MCF 10A (cell line): ENCODE results near the gene LRRC43. TPM values are rescaled to one million over a fixed set of nuclear protein-coding genes. Genes with fewer than 3 reads are reported as not detected.

Experiments
- BruUV-seq: library from RNA; stranded (reverse); fragments of 400-500 nt; replicated peaks from 2 replicates; lab custom pipeline; 2021; lab: Mats Ljungman, UMichigan
- CTCF ChIA-PET: fragments of 300-600 bp; sonication (Branson Sonifier 250); formaldehyde crosslinking; extraction: SDS; loops from one replicate; lab custom pipeline; 2021; ENCODE audit warnings: antibody characterized with exemption, inconsistent platforms; lab: Yijun Ruan, JAX
- POLR2A ChIA-PET: fragments of 300-600, 350-650 bp; sonication (Branson Sonifier 250); formaldehyde crosslinking; extraction: SDS; loops from one replicate; lab custom pipeline; 2020; ENCODE audit warnings: antibody characterized with exemption, inconsistent platforms; lab: Yijun Ruan, JAX
- DNase-seq: peaks from one replicate; pipeline ENCODE4 v3.0.0-alpha.2; 2018; ENCODE audit not compliant: unreplicated experiment
- H3K27ac Mint-ChIP-seq: one replicate; pipeline ENCODE4 v1.8.0; 2022; ENCODE audit warnings: mild to moderate bottlenecking, low read depth, mixed read lengths; ENCODE audit not compliant: unreplicated experiment
- H3K27me3 Mint-ChIP-seq: one replicate; pipeline ENCODE4 v1.8.0; 2022; ENCODE audit warnings: mixed read lengths; ENCODE audit not compliant: insufficient read depth, unreplicated experiment
- H3K36me3 Mint-ChIP-seq: one replicate; pipeline ENCODE4 v1.8.0; 2022; ENCODE audit warnings: mild to moderate bottlenecking, moderate library complexity, mixed read lengths; ENCODE audit not compliant: insufficient read depth, unreplicated experiment
- H3K4me1 Mint-ChIP-seq: one replicate; pipeline ENCODE4 v1.8.0; 2022; ENCODE audit warnings: mixed read lengths; ENCODE audit not compliant: insufficient read depth, unreplicated experiment
- H3K4me3 Mint-ChIP-seq: one replicate; pipeline ENCODE4 v1.8.0; 2022; ENCODE audit warnings: mild to moderate bottlenecking, moderate library complexity, mixed read lengths; ENCODE audit not compliant: unreplicated experiment
- H3K9me3 Mint-ChIP-seq: one replicate; pipeline ENCODE4 v1.8.0; 2022; ENCODE audit warnings: mixed read lengths; ENCODE audit not compliant: unreplicated experiment
- intact Hi-C: fragments of 100-400 bp; cut with micrococcal nuclease; formaldehyde crosslinking; loops from 2 replicates; pipeline ENCODE4 v1.14.1; 2022
- total RNA-seq: library from RNA; stranded (reverse); gene quantifications from 2 replicates; pipeline ENCODE4 v1.2.3, GENCODE V29; 2022
- TF ChIP-seq, protein P1 (sequence below): fragments of 200-600 bp; IDR thresholded peaks from one replicate; pipeline ENCODE4 v1.8.0; 2022; ENCODE audit warnings: antibody characterized with exemption, mild to moderate bottlenecking; ENCODE audit not compliant: unreplicated experiment

LRRC43 gene
- total RNA-seq, 1 experiment from 2014 or later: not detected

DNA sequence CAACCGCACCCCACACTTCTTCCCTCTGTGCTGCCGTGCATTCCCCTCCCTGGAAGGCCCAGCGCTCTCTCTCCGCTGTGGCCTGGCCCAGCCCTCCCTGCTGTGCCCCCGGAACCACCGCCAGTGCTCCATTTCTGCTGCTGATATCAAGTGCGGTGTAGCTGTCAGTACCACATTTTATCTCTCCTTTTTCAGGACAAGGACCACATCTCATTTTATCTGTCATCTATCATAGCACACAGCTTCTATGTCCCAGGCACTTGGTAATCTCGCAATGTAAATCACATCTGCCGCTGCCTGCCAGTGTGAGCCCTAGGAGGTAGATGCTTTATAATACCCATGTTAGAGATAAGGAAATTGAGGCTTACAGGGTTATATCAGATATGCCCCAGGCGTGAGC, 27.2 kb upstream of the LRRC43 start:
- Mint-ChIP-seq H3K36me3 (peaks cover 4% of the 10 kb centered on the region), H3K4me3 (no peak overlapping the region), H3K9me3 (no peaks in the 10 kb centered on the region), H3K4me1 (peaks cover 6% of the 10 kb centered on the region), H3K27ac (no peak overlapping the region), H3K27me3 (peaks cover 13% of the 10 kb centered on the region)
- ChIA-PET CTCF (interaction anchor here (0.6 to 1.5 kb wide), 2 partner anchors 32 to 165 kb away, joined by 3 to 4 read pairs; no protein-coding TSS in a partner anchor), POLR2A (interaction anchor here (0.5 to 0.6 kb wide), 3 partner anchors 667 to 1711 kb away, joined by 3 read pairs; no protein-coding TSS in a partner anchor)
- TF ChIP-seq, protein P1, sequence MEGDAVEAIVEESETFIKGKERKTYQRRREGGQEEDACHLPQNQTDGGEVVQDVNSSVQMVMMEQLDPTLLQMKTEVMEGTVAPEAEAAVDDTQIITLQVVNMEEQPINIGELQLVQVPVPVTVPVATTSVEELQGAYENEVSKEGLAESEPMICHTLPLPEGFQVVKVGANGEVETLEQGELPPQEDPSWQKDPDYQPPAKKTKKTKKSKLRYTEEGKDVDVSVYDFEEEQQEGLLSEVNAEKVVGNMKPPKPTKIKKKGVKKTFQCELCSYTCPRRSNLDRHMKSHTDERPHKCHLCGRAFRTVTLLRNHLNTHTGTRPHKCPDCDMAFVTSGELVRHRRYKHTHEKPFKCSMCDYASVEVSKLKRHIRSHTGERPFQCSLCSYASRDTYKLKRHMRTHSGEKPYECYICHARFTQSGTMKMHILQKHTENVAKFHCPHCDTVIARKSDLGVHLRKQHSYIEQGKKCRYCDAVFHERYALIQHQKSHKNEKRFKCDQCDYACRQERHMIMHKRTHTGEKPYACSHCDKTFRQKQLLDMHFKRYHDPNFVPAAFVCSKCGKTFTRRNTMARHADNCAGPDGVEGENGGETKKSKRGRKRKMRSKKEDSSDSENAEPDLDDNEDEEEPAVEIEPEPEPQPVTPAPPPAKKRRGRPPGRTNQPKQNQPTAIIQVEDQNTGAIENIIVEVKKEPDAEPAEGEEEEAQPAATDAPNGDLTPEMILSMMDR: no peak
- no peak for DNase-seq
- intact Hi-C loops: no loop called here
- no TSS peak for BruUV-seq

DNA sequence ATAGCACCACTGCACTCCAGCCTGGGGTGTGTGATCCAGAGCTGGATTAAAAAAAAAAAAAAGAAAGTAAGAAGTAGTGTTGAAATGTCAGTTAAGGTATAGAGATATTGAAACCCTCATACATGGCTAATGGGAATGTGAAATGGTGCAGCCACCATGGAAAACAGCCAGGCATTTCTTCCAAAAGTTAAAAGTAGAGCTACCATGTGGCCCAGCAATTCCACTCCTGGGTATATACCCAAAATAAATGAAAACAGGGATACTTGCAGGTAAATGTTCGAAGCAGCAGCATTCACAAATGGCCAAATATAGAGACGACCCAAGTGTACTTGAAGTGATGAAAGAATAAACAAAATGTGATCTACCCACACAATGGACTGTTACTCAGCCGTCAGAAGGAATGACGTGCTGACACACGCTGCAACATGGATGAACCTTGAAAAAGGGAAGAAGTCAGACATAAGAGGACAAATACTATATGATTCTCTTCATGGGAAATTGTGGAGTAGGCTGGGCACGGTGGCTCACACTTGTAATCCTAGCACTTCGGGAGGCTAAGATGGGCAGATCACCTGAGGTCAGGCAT, 24.1 kb upstream of the LRRC43 start:
- Mint-ChIP-seq H3K9me3 (no peaks in the 10 kb centered on the region), H3K27ac (no peak overlapping the region), H3K4me1 (peaks cover 6% of the 10 kb centered on the region), H3K4me3 (no peak overlapping the region), H3K27me3 (no peaks in the 10 kb centered on the region), H3K36me3 (peaks cover 11% of the 10 kb centered on the region)
- peak; percentile 4 for DNase-seq
- ChIA-PET POLR2A (no interaction called here), CTCF (interaction anchor here (0.8 to 1.5 kb wide), 3 partner anchors 27 to 32 kb away, joined by 3 to 5 read pairs (median 4); no protein-coding TSS in a partner anchor)
- TF ChIP-seq, protein P1: no peak
- intact Hi-C loops: no loop called here
- BruUV-seq: no TSS peak

DNA sequence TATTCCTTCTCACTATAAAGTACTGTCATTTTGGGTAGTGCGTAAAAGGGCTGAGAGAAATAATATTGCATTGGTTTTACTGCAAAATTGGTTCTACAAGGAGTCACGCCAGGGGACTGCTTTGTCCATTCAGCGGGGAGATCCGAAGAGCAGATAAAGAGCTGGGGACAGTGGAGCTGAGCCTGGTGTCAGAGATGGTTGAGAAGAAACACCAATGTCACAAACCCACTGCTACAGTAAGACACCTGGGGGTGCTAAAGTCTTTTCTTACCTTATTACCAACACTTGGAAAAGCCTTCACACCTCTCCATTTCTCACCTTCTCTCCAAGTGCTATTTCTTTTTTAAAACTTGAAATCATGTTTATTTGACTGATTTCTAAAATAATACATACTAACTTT, 23.0 kb upstream of the LRRC43 start:
- ChIA-PET CTCF (interaction anchor here (0.6 kb wide), 2 partner anchors 29 to 132 kb away, joined by 3 to 5 read pairs; no protein-coding TSS in a partner anchor), POLR2A (no interaction called here)
- BruUV-seq: no TSS peak
- Mint-ChIP-seq H3K27ac (no peak overlapping the region), H3K4me1 (peaks cover 6% of the 10 kb centered on the region), H3K36me3 (peaks cover 11% of the 10 kb centered on the region), H3K27me3 (no peaks in the 10 kb centered on the region), H3K9me3 (no peaks in the 10 kb centered on the region), H3K4me3 (no peak overlapping the region)
- TF ChIP-seq, protein P1: no peak
- intact Hi-C loops: no loop called here
- DNase-seq: peak; percentile 8

DNA sequence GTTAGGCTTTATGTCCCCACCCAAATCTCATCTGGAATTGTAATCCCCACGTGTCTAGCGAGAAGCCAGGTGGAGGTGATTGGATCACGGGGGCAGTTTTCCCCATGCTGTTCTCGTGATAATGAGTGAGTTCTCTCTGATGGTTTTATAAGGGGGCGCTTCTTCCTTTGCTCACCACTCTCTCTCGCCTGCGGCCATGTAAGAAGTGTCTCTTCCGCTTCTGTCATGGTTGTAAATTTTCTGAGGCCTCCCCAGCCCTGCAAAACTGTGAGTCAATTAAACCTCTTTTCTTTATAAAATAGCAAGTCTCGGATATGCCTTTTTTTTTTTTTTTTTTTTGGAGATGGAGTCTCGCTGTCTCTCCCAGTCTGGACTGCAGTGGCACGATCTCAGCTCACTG, 22.2 kb upstream of the LRRC43 start:
- intact Hi-C loops: no loop called here
- Mint-ChIP-seq H3K9me3 (no peaks in the 10 kb centered on the region), H3K27me3 (no peaks in the 10 kb centered on the region), H3K27ac (peak overlapping the region; percentile 35), H3K36me3 (peaks cover 11% of the 10 kb centered on the region), H3K4me3 (no peak overlapping the region), H3K4me1 (peaks cover 6% of the 10 kb centered on the region)
- TF ChIP-seq, protein P1: no peak
- ChIA-PET CTCF (no interaction called here), POLR2A (no interaction called here)
- BruUV-seq: no TSS peak
- no peak for DNase-seq
